Measurements from ENCODE around the gene PLA1A. TPM values are rescaled to one million over a fixed set of nuclear protein-coding genes. Genes with fewer than 3 reads are reported as not detected.

PLA1A gene
- total and polyA plus RNA-seq, 12 donors = 0.55 to 19.3 (median 1.9) TPM

- H3K4me1 ChIP-seq = peaks cover under 1 to 66% (median 51%) of the 10 kb centered on the region in 9 donors
- no peaks in the 10 kb centered on the region for H3K27me3 ChIP-seq
- H3K4me3 ChIP-seq = no peak overlapping the region
- ATAC-seq (peak in 5 of 8 donors; percentile 10 to 53 (median 40)), DNase-seq (no peak)
- TF ChIP-seq CTCF (IDR thresholded peaks at IDR 0.05) = no peak
- WGBS, 2 donors = 85 to 89% methylated on average over 3 of the region's 3 CpGs
- H3K36me3 ChIP-seq = no peaks in the 10 kb centered on the region
- H3K9me3 ChIP-seq = no peaks in the 10 kb centered on the region
- peak overlapping the region in 9 of 10 donors; percentile 4 to 82 (median 36) for H3K27ac ChIP-seq
- intact Hi-C loops (cut with DNase I) = no loop called here
Observed at GRCh38 chr3:119601154-119601553, 3.5 kb downstream of the PLA1A start.

DNA sequence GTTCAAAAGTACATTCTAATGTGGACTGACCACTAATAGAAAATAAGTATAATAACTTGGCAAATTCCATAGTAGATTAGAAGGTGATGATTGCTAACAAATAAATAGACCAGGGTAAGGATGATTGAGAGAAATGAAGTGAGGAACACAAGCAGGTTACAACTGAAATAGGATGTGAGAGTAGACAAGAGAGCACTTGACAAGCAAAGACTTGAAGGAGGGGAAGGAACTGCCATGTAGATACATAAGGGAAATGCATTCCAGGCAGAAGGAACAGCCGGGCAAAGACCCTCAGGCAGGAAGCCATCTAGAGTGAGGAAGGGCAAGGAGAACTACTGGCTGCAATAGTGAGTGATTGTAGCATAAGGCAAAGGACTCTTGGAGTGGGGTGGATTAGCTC lies 5.0 kb downstream of the PLA1A start:
- 54 to 61% methylated on average over 1 of the region's 1 CpG for WGBS, 2 donors
- H3K4me1 ChIP-seq = peaks cover 0 to 51% (median 38%) of the 10 kb centered on the region in 9 donors

DNA sequence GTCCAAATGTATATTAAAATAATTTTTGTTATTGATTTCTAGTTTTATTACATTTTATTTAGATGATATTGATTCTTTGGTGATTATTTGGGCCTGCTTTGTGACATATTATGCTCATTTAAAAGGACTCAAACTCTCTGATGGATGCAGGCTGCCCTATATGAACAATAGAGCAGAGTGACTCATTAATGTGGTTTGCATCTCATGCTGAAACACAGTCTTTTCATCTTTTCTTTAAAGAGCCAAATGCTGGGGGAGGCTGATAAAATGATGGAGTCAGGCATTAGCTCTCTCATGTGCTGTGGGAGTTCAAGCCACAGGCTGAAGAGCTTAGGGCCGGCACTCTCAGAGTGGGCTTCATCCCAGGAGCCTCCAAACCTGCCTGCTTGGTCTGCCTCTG lies 7.2 kb downstream of the PLA1A start:
- intact Hi-C loops (cut with DNase I) = no loop called here
- TF ChIP-seq CTCF (IDR thresholded peaks at IDR 0.05) = no peak
- H3K36me3 ChIP-seq = no peaks in the 10 kb centered on the region
- H3K4me1 ChIP-seq = peaks cover 0 to 29% (median 18%) of the 10 kb centered on the region in 9 donors
- ATAC-seq (no peak), DNase-seq (no peak)
- H3K4me3 ChIP-seq = no peak overlapping the region
- no peak overlapping the region for H3K27ac ChIP-seq
- WGBS, 2 donors = 88 to 92% methylated on average over 1 of the region's 1 CpG
- H3K9me3 ChIP-seq = no peaks in the 10 kb centered on the region
- H3K27me3 ChIP-seq = no peaks in the 10 kb centered on the region

More for the DNA sequence above, 5.0 kb downstream of the PLA1A start:
- Histone ChIP-seq H3K36me3 (no peaks in the 10 kb centered on the region), H3K9me3 (no peaks in the 10 kb centered on the region), H3K4me3 (no peak overlapping the region), H3K27ac (peak overlapping the region in 4 of 10 donors; percentile 20 to 49 (median 28)), H3K27me3 (no peaks in the 10 kb centered on the region)
- intact Hi-C loops (cut with DNase I) = no loop called here
- DNase-seq = no peak
- no peak for TF ChIP-seq CTCF (IDR thresholded peaks at IDR 0.05)
- ATAC-seq = no peak

DNA sequence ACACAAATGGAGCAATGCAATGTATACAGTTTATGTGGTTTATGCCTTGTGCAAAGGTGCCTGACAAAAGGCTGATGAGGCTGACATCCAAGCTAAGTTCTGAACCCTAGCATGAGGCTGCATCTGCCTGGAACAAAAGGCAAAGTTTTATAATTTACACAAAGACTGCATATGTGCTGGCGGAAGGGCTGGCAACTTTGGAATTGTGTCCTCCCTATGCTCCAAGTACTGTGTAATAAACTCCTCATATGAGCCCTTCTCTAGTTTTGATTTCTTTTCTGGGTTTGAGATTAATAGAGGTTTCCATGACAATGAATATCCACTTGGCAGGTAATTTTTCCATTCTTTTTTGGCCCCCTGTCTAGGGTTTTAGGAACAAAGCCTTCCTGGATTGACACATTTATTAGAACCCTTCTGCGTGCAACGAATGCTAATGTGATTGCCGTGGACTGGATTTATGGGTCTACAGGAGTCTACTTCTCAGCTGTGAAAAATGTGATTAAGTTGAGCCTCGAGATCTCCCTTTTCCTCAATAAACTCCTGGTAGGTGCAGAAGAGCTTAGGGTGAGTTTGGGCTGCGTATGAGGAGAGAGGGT lies 10.8 kb downstream of the PLA1A start:
- H3K4me3 ChIP-seq = no peak overlapping the region
- 94% methylated on average over 6 of the region's 6 CpGs for WGBS, 2 donors
- intact Hi-C loops (cut with DNase I) = no loop called here

More for the DNA sequence above, 10.8 kb downstream of the PLA1A start:
- ATAC-seq (no peak), DNase-seq (no peak)
- Histone ChIP-seq H3K36me3 (no peaks in the 10 kb centered on the region), H3K27me3 (no peaks in the 10 kb centered on the region), H3K9me3 (peaks cover 0 to 7% (median 0%) of the 10 kb centered on the region in 11 donors), H3K27ac (no peak overlapping the region), H3K4me1 (peaks cover 0 to 6% (median 0%) of the 10 kb centered on the region in 9 donors)
- no peak for TF ChIP-seq CTCF (IDR thresholded peaks at IDR 0.05)

Data from heart right ventricle (tissue), 16 donors.